ENCODE results near the gene GYG2.
"Not testable (repeated sequence)": the region's sequence is repeated elsewhere in the genome, so short reads cannot be mapped to it uniquely, and the experiment has no call there.

GYG2 gene

DNA sequence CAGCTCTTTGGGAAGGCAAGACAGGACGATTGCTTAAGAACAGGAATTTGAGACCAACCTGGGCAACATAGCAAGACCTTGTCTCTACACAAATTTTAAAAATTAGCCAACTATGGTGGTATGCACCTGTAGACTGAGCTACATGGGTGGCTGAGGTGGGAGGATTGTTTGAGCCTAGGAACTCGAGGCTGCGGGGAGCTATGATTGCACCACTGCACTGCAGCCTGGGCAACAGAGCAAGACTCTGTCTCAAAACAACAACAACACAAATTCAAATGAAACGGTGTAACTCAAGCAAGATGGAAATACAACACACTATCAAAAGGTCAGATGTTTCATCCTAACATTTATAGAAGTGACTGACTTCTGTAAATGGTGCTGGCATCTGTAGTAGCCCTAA is 39.8 kb upstream of the GYG2 start:
- no peak for DNase-seq (ENCODE audit: low read depth)
- TF ChIP-seq, protein P1, sequence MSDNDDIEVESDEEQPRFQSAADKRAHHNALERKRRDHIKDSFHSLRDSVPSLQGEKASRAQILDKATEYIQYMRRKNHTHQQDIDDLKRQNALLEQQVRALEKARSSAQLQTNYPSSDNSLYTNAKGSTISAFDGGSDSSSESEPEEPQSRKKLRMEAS (IDR thresholded peaks at IDR 0.05; ENCODE audit: low read depth, low read length), result no peak
- TF ChIP-seq MYC (IDR thresholded peaks at IDR 0.05; ENCODE audit: low read depth, low read length) (no peak), POLR2A (IDR thresholded peaks at IDR 0.05; ENCODE audit: extremely low read depth, insufficient read length) (no peak)
- TF ChIP-seq, protein P2, sequence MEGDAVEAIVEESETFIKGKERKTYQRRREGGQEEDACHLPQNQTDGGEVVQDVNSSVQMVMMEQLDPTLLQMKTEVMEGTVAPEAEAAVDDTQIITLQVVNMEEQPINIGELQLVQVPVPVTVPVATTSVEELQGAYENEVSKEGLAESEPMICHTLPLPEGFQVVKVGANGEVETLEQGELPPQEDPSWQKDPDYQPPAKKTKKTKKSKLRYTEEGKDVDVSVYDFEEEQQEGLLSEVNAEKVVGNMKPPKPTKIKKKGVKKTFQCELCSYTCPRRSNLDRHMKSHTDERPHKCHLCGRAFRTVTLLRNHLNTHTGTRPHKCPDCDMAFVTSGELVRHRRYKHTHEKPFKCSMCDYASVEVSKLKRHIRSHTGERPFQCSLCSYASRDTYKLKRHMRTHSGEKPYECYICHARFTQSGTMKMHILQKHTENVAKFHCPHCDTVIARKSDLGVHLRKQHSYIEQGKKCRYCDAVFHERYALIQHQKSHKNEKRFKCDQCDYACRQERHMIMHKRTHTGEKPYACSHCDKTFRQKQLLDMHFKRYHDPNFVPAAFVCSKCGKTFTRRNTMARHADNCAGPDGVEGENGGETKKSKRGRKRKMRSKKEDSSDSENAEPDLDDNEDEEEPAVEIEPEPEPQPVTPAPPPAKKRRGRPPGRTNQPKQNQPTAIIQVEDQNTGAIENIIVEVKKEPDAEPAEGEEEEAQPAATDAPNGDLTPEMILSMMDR (IDR thresholded peaks at IDR 0.05; ENCODE audit: low read depth, low read length), result no peak
- no peak overlapping the region for H3K4me3 ChIP-seq (ENCODE audit: low read depth, low read length)

DNA sequence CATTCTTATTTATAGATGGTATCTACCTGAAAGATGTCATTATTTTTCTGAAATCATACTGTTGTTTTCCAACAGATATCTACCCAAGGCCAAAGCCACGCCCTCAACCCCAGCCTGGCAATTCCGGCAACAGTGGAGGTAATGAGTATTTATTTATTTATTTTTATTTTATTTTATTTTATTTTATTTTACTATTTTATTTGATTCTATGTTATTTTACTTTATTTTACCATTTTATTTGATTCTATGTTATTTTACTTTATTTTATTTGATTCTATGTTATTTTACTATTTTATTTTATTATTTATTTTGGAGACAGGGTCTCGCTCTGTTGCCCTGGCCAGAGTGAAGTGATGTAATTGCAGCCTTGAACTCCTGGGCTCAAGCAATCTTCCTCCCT is 39.2 kb upstream of the GYG2 start:
- no peak overlapping the region for H3K4me3 ChIP-seq (ENCODE audit: low read depth, low read length)
- TF ChIP-seq, protein P2 (IDR thresholded peaks at IDR 0.05; ENCODE audit: low read depth, low read length), result no peak
- TF ChIP-seq MYC (IDR thresholded peaks at IDR 0.05; ENCODE audit: low read depth, low read length) (no peak), POLR2A (IDR thresholded peaks at IDR 0.05; ENCODE audit: extremely low read depth, insufficient read length) (no peak)
- TF ChIP-seq, protein P1 (IDR thresholded peaks at IDR 0.05; ENCODE audit: low read depth, low read length), result no peak
- DNase-seq (ENCODE audit: low read depth), result no peak

DNA sequence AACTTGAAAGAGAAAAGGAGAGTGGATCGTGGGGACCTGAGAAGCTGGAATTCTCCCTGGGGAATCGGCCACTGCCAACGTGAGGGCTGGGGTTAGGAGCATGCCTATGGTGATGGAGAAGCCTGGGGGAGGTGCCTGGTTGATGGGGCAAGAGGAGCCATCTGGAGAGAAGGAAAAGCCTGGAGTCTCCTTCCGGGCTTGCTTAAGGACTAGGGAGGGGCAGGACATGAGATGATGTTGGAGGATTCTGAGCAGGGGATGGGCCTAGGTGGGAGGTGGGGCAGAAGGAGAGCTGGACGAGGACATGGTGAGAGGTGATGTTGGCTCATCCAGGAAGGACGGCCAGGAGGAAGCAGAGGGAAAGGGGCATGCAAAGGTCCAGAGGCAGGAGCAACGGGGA is 35.0 kb upstream of the GYG2 start:
- no peak overlapping the region for H3K4me3 ChIP-seq (ENCODE audit: low read depth, low read length)
- TF ChIP-seq, protein P2 (IDR thresholded peaks at IDR 0.05; ENCODE audit: low read depth, low read length), result no peak
- TF ChIP-seq MYC (IDR thresholded peaks at IDR 0.05; ENCODE audit: low read depth, low read length) (no peak), POLR2A (IDR thresholded peaks at IDR 0.05; ENCODE audit: extremely low read depth, insufficient read length) (no peak)
- TF ChIP-seq, protein P1 (IDR thresholded peaks at IDR 0.05; ENCODE audit: low read depth, low read length), result no peak
- DNase-seq (ENCODE audit: low read depth), result no peak

DNA sequence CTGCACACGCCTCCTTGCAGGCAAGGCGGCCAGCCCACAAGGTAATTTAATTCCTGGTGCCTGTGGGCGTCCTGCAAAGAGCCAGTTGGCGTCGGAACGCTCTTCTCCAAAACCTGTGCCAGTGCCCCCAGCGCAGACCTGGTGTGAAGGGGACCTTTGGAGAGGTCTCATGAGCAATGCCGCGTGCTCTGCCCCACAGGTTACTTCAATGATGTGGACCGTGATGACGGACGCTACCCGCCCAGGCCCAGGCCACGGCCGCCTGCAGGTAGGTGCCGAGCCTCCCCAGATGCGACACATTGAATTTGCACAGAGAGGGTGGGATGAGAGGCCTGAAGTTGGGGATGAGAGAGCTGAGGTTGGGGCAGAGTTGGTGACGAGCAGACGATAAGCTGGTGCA is 34.4 kb upstream of the GYG2 start:
- H3K4me3 ChIP-seq (ENCODE audit: low read depth, low read length), result no peak overlapping the region
- DNase-seq (ENCODE audit: low read depth), result no peak
- TF ChIP-seq POLR2A (IDR thresholded peaks at IDR 0.05; ENCODE audit: extremely low read depth, insufficient read length), result no peak
- TF ChIP-seq, protein P1 (IDR thresholded peaks at IDR 0.05; ENCODE audit: low read depth, low read length), result no peak
- TF ChIP-seq, protein P2 (IDR thresholded peaks at IDR 0.05; ENCODE audit: low read depth, low read length), result no peak
- TF ChIP-seq MYC (IDR thresholded peaks at IDR 0.05; ENCODE audit: low read depth, low read length), result no peak

DNA sequence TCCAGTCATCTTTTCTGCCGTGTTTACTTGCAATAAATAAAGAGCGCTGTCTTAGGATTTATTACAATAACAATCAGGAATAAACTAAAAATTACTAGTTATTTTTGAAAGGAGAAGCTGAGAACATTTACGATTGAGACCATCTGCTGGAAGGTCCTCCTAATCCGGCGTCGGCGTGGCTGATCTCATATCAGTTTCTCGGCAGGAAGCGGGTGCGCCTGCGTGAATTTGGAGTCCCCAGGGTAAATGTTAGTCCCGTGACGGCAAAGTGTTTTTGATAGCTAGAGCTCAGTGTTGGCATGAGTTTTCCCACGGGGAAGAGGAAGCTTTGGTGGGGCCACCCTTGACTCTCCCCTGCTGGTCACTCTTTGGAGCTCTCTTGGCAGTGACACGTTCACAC is 31.9 kb upstream of the GYG2 start:
- not testable (repeated sequence) for H3K4me3 ChIP-seq (ENCODE audit: low read depth, low read length)
- peak; percentile 6 for DNase-seq (ENCODE audit: low read depth)

DNA sequence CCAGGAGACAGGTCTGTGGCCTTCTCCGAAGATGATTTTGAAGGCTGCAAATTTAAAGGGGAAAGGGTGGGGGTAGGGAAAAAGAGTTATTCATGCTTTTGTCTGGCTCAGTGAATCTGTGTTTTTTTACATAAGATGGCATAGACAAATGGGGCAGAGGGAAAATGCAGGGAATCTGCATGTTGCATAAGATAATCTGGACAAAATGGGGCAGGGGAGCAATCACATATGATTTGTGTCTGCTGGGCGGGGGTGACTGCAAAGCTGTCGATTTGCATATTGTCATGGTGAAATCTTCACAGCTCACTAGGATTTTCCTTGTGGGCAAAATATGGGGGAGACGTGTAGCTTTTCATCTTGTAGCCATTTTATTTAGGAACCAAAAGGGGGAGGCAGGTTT is 29.4 kb upstream of the GYG2 start:
- TF ChIP-seq MYC (IDR thresholded peaks at IDR 0.05; ENCODE audit: low read depth, low read length), result no peak
- TF ChIP-seq, protein P1 (IDR thresholded peaks at IDR 0.05; ENCODE audit: low read depth, low read length), result no peak
- TF ChIP-seq POLR2A (IDR thresholded peaks at IDR 0.05; ENCODE audit: extremely low read depth, insufficient read length), result no peak
- TF ChIP-seq, protein P2 (IDR thresholded peaks at IDR 0.05; ENCODE audit: low read depth, low read length), result no peak
- H3K4me3 ChIP-seq (ENCODE audit: low read depth, low read length), result no peak overlapping the region

DNA sequence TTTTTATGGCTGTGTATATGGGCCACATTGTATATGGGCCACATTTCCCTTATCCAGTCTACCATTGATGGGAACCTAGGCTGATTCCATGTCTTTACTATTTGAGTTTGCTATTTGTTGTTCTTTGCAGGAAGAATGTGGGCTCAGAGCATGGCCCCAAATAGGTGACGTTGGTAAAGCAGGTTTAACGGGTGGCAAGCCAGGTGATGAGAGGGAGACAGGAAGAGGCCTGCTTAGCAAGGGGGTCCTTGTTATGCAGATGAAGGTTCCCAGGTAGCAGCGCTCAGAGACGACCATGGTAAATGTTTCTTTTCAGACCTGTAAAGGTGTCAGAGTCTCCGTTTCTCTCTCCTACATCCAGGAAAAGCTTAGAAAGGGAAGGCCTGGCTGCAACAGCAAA is 28.8 kb upstream of the GYG2 start:
- not testable (repeated sequence) for H3K4me3 ChIP-seq (ENCODE audit: low read depth, low read length); DNase-seq (ENCODE audit: low read depth)

More for the DNA sequence above, 29.4 kb upstream of the GYG2 start:
- no peak for DNase-seq (ENCODE audit: low read depth)
